Lower leg skin (tissue), 4 donors: ENCODE data around the gene BIRC3. TPM values are rescaled to one million over a fixed set of nuclear protein-coding genes. Genes with fewer than 3 reads are reported as not detected.

Source experiments
- DNase-seq, 2 donors: peaks; one replicate each; pipeline ENCODE4 v3.0.0-alpha.2; 2019; ENCODE audit warnings: low spot score in 2 of 2
- H3K4me3 ChIP-seq: fragments of 200-600 bp; sonication (generic); 2 replicates; pipeline ENCODE4 v1.5.1; 2017; ENCODE audit warnings: mild to moderate bottlenecking, low read depth; ENCODE audit not compliant: poor library complexity, severe bottlenecking
- CTCF ChIP-seq, 3 donors: fragments of 450-650 bp; IDR thresholded peaks; one replicate each; pipeline ENCODE4 v1.5.1; 2016; ENCODE audit warnings: antibody characterized with exemption in 3 of 3, mild to moderate bottlenecking in 3 of 3, moderate library complexity in 2 of 3
- POLR2A ChIP-seq, 2 donors: fragments of 450-650 bp; IDR thresholded peaks; one replicate each; pipeline ENCODE4 v1.6.1; 2016 to 2017; ENCODE audit warnings: antibody characterized with exemption in 2 of 2, mild to moderate bottlenecking in 1 of 2, moderate library complexity in 1 of 2
- WGBS, 2 donors: methylation state at CpG; one replicate each; pipeline ENCODE4 v1.1.5; 2018; 5-methylcytosine and 5-hydroxymethylcytosine counted together
- intact Hi-C: fragments of 100-400 bp; cut with DNase I; formaldehyde crosslinking; loops from one replicate; pipeline ENCODE4 v1.15.0; 2023; ENCODE audit warnings: low total_unique reads
- total RNA-seq, 4 donors: library from RNA; depleted of rRNA; stranded (reverse); fragments of >200 nt; gene quantifications; one replicate each; pipeline ENCODE4 v1.1.0, GENCODE V29; 2016

The BIRC3 gene
- total RNA-seq, 4 donors from 2014 or later, result 10.1 to 17.6 (median 10.8) TPM

GRCh38 chr11:102320679-102321078 lies 3.4 kb downstream of the BIRC3 start:
- TF ChIP-seq POLR2A (IDR thresholded peaks at IDR 0.05), result no peak
- intact Hi-C loops, result no loop called here
- H3K4me3 ChIP-seq, result no peak overlapping the region
- no peak for DNase-seq

GRCh38 chr11:102322560-102322959 lies 5.3 kb downstream of the BIRC3 start:
- WGBS, 2 donors, result 52 to 53% methylated on average over 2 of the region's 2 CpGs
- no peak for DNase-seq
- intact Hi-C loops, result no loop called here
- no peak overlapping the region for H3K4me3 ChIP-seq
- TF ChIP-seq CTCF (IDR thresholded peaks at IDR 0.05), result no peak
- no peak for TF ChIP-seq POLR2A (IDR thresholded peaks at IDR 0.05)

- TF ChIP-seq CTCF (IDR thresholded peaks at IDR 0.05) (no peak), POLR2A (IDR thresholded peaks at IDR 0.05) (no peak)
- intact Hi-C loops, result no loop called here
- DNase-seq, result no peak
- WGBS, 2 donors, result 85 to 88% methylated on average over 1 of the region's 1 CpG
- no peak overlapping the region for H3K4me3 ChIP-seq
Observed at GRCh38 chr11:102323542-102324251, 6.4 kb downstream of the BIRC3 start.

GRCh38 chr11:102325088-102325487 lies 7.8 kb downstream of the BIRC3 start:
- no peak for DNase-seq
- 80 to 85% methylated on average over 3 of the region's 3 CpGs for WGBS, 2 donors
- H3K4me3 ChIP-seq, result no peak overlapping the region
- intact Hi-C loops, result no loop called here
- TF ChIP-seq POLR2A (IDR thresholded peaks at IDR 0.05) (no peak), CTCF (IDR thresholded peaks at IDR 0.05) (no peak)

- intact Hi-C loops, result no loop called here
- H3K4me3 ChIP-seq, result no peak overlapping the region
- no peak for TF ChIP-seq CTCF (IDR thresholded peaks at IDR 0.05)
- no peak for TF ChIP-seq POLR2A (IDR thresholded peaks at IDR 0.05)
- 95% methylated on average over 1 of the region's 1 CpG for WGBS, 2 donors
- DNase-seq, result no peak
Observed at GRCh38 chr11:102328748-102329147, 11.5 kb downstream of the BIRC3 start.

GRCh38 chr11:102330231-102330630 lies 12.9 kb downstream of the BIRC3 start:
- no peak for DNase-seq
- TF ChIP-seq POLR2A (IDR thresholded peaks at IDR 0.05) (no peak), CTCF (IDR thresholded peaks at IDR 0.05) (no peak)
- no peak overlapping the region for H3K4me3 ChIP-seq
- intact Hi-C loops, result no loop called here
